WI38 (cell line): ENCODE results near the gene ACACA.

Source experiments
- H3K4me3 ChIP-seq: 2 replicates; pipeline ENCODE4 v1.5.1; 2011; ENCODE audit warnings: low read depth, mild to moderate bottlenecking, control low read depth, low read length
- CTCF ChIP-seq: IDR thresholded peaks from 2 replicates; pipeline ENCODE4 v1.5.1; 2012; ENCODE audit warnings: low read depth, mild to moderate bottlenecking, control low read depth, low read length

ACACA gene

GRCh38 chr17:37340804-37341203 is 65.8 kb downstream of the ACACA start:
- no peak overlapping the region for H3K4me3 ChIP-seq
- no peak for TF ChIP-seq CTCF

GRCh38 chr17:37339321-37339720 is 67.3 kb downstream of the ACACA start:
- TF ChIP-seq CTCF, result no peak
- no peak overlapping the region for H3K4me3 ChIP-seq

GRCh38 chr17:37338847-37339246 is 67.8 kb downstream of the ACACA start:
- H3K4me3 ChIP-seq, result no peak overlapping the region
- no peak for TF ChIP-seq CTCF

GRCh38 chr17:37327341-37328090 is 79.1 kb downstream of the ACACA start:
- TF ChIP-seq CTCF, result no peak
- H3K4me3 ChIP-seq, result no peak overlapping the region

GRCh38 chr17:37322826-37323561 is 83.6 kb downstream of the ACACA start:
- no peak for TF ChIP-seq CTCF
- H3K4me3 ChIP-seq, result no peak overlapping the region

GRCh38 chr17:37322106-37322505 is 84.5 kb downstream of the ACACA start:
- TF ChIP-seq CTCF, result no peak
- H3K4me3 ChIP-seq, result no peak overlapping the region

- H3K4me3 ChIP-seq, result no peak overlapping the region
- no peak for TF ChIP-seq CTCF
Measured at GRCh38 chr17:37318931-37319594, 87.6 kb downstream of the ACACA start.
